Upper lobe of left lung (tissue), 6 donors: ENCODE data around the gene FHOD1. TPM values are rescaled to one million over a fixed set of nuclear protein-coding genes. Genes with fewer than 3 reads are reported as not detected.

Experiments used
- ATAC-seq, 2 donors: fragments of 200-7000 bp; cut with Tn5 transposase; one replicate each; pipeline ENCODE4 v1.9.1; 2022; ENCODE audit warnings: mild to moderate bottlenecking in 2 of 2, moderate library complexity in 2 of 2; ENCODE audit not compliant: low FRiP score in 2 of 2
- DNase-seq, 2 donors: peaks; one replicate each; pipeline ENCODE4 v3.0.0-alpha.2; 2019 to 2020
- H3K27ac ChIP-seq, 4 donors: fragments of 200-600 bp; sonication (generic); one replicate each; pipeline ENCODE4 v1.5.1; 2016 to 2019
- H3K27me3 ChIP-seq, 4 donors: fragments of 200-600 bp; sonication (generic); one replicate each; pipeline ENCODE4 v1.5.1; 2017 to 2019
- H3K36me3 ChIP-seq, 4 donors: fragments of 200-600 bp; sonication (generic); one replicate each; pipeline ENCODE4 v1.5.1; 2016 to 2019
- H3K4me1 ChIP-seq, 4 donors: fragments of 200-600 bp; sonication (generic); one replicate each; pipeline ENCODE4 v1.5.1; 2018 to 2019
- H3K4me3 ChIP-seq, 4 donors: fragments of 200-600 bp; sonication (generic); one replicate each; pipeline ENCODE4 v1.5.1; 2017 to 2019; ENCODE audit warnings: mild to moderate bottlenecking in 2 of 4, moderate library complexity in 1 of 4
- H3K9me3 ChIP-seq, 4 donors: fragments of 200-600 bp; sonication (generic); one replicate each; pipeline ENCODE4 v1.5.1; 2018 to 2019
- EP300 ChIP-seq, 4 donors: sonication (generic); formaldehyde crosslinking; IDR thresholded peaks; one replicate each; pipeline ENCODE4 v1.5.1; 2017; ENCODE audit warnings: antibody characterized with exemption in 4 of 4, control low read depth in 2 of 4
- POLR2A ChIP-seq, 4 donors: fragments of 450-650 bp; IDR thresholded peaks; one replicate each; pipeline ENCODE4 v1.5.1; 2016 to 2017; ENCODE audit warnings: antibody characterized with exemption in 4 of 4, mild to moderate bottlenecking in 2 of 4
- POLR2AphosphoS5 ChIP-seq, 2 donors: sonication (generic); formaldehyde crosslinking; IDR thresholded peaks; one replicate each; pipeline ENCODE4 v1.5.1; 2017; ENCODE audit warnings: antibody characterized with exemption in 2 of 2
- WGBS, 2 donors: methylation state at CpG; one replicate each; pipeline ENCODE4 v1.1.5; 2017 to 2018; 5-methylcytosine and 5-hydroxymethylcytosine counted together
- total RNA-seq, 6 donors: library from RNA; depleted of rRNA in 4 of 6; stranded (reverse); fragments of >200 nt in 4 of 6; gene quantifications; one replicate each; pipeline versions ENCODE4 v1.1.0 to v1.2.1, GENCODE V29; 2016 to 2021
- TF ChIP-seq, protein P1 (sequence below), 6 experiments: fragments of 450-650 bp in 4 of 6; fragments of 200-600 bp in 2 of 6; sonication (generic) in 2 of 6; IDR thresholded peaks; one replicate each; pipeline ENCODE4 v1.5.1; 2016 to 2019; ENCODE audit warnings: antibody characterized with exemption in 6 of 6
- donor health status: DM: no; HTN: no; CAD: no; lungs with moderate emphysema.
- donor health status: DM: no; HTN: yes; CAD: no; lungs with severe emphysema.

FHOD1 gene
- total RNA-seq, 6 donors from 2014 or later = 26.0 to 310 (median 91.0) TPM

- Histone ChIP-seq H3K4me1 (peaks cover 0 to 14% (median 8%) of the 10 kb centered on the region in 4 donors), H3K9me3 (no peaks in the 10 kb centered on the region), H3K4me3 (no peak overlapping the region), H3K36me3 (peaks cover 0 to 12% (median 0%) of the 10 kb centered on the region in 4 donors), H3K27me3 (no peaks in the 10 kb centered on the region), H3K27ac (no peak overlapping the region)
- DNase-seq (peak in 1 of 2 donors; percentile 66), ATAC-seq (no peak)
- WGBS, 2 donors = 92 to 93% methylated on average over 9 to 25 of the region's 25 CpGs
- TF ChIP-seq POLR2A (IDR thresholded peaks at IDR 0.05) (no peak), POLR2AphosphoS5 (IDR thresholded peaks at IDR 0.05) (no peak), EP300 (IDR thresholded peaks at IDR 0.05) (no peak)
- TF ChIP-seq, protein P1, sequence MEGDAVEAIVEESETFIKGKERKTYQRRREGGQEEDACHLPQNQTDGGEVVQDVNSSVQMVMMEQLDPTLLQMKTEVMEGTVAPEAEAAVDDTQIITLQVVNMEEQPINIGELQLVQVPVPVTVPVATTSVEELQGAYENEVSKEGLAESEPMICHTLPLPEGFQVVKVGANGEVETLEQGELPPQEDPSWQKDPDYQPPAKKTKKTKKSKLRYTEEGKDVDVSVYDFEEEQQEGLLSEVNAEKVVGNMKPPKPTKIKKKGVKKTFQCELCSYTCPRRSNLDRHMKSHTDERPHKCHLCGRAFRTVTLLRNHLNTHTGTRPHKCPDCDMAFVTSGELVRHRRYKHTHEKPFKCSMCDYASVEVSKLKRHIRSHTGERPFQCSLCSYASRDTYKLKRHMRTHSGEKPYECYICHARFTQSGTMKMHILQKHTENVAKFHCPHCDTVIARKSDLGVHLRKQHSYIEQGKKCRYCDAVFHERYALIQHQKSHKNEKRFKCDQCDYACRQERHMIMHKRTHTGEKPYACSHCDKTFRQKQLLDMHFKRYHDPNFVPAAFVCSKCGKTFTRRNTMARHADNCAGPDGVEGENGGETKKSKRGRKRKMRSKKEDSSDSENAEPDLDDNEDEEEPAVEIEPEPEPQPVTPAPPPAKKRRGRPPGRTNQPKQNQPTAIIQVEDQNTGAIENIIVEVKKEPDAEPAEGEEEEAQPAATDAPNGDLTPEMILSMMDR (IDR thresholded peaks at IDR 0.05) = no peak
These were observed 37.0 kb downstream of the FHOD1 start for GRCh38 chr16:67210069-67210937.

GRCh38 chr16:67209565-67209964 lies 37.7 kb downstream of the FHOD1 start:
- H3K36me3 ChIP-seq = peaks cover 0 to 16% (median under 1%) of the 10 kb centered on the region in 4 donors
- TF ChIP-seq, protein P1 (IDR thresholded peaks at IDR 0.05) = no peak
- TF ChIP-seq POLR2A (IDR thresholded peaks at IDR 0.05) (no peak), POLR2AphosphoS5 (IDR thresholded peaks at IDR 0.05) (no peak), EP300 (IDR thresholded peaks at IDR 0.05) (no peak)
- peaks cover 0 to 14% (median 4%) of the 10 kb centered on the region in 4 donors for H3K4me1 ChIP-seq
- H3K4me3 ChIP-seq = no peak overlapping the region
- no peaks in the 10 kb centered on the region for H3K9me3 ChIP-seq
- H3K27ac ChIP-seq = no peak overlapping the region
- no peak for DNase-seq
- no peaks in the 10 kb centered on the region for H3K27me3 ChIP-seq
- WGBS, 2 donors = 87% methylated on average over 8 of the region's 8 CpGs
- ATAC-seq = no peak

- TF ChIP-seq EP300 (IDR thresholded peaks at IDR 0.05) (no peak), POLR2AphosphoS5 (IDR thresholded peaks at IDR 0.05) (no peak), POLR2A (IDR thresholded peaks at IDR 0.05) (no peak)
- TF ChIP-seq, protein P1 (IDR thresholded peaks at IDR 0.05) = no peak
- WGBS, 2 donors = 90 to 95% methylated on average over 6 to 11 of the region's 11 CpGs
- DNase-seq (no peak), ATAC-seq (no peak)
- Histone ChIP-seq H3K9me3 (no peaks in the 10 kb centered on the region), H3K4me1 (peaks cover 0 to 11% (median 4%) of the 10 kb centered on the region in 4 donors), H3K27me3 (no peaks in the 10 kb centered on the region), H3K27ac (no peak overlapping the region), H3K4me3 (no peak overlapping the region), H3K36me3 (peaks cover 5 to 28% (median 13%) of the 10 kb centered on the region in 4 donors)
These were observed 39.0 kb downstream of the FHOD1 start for GRCh38 chr16:67208154-67208896.

DNA sequence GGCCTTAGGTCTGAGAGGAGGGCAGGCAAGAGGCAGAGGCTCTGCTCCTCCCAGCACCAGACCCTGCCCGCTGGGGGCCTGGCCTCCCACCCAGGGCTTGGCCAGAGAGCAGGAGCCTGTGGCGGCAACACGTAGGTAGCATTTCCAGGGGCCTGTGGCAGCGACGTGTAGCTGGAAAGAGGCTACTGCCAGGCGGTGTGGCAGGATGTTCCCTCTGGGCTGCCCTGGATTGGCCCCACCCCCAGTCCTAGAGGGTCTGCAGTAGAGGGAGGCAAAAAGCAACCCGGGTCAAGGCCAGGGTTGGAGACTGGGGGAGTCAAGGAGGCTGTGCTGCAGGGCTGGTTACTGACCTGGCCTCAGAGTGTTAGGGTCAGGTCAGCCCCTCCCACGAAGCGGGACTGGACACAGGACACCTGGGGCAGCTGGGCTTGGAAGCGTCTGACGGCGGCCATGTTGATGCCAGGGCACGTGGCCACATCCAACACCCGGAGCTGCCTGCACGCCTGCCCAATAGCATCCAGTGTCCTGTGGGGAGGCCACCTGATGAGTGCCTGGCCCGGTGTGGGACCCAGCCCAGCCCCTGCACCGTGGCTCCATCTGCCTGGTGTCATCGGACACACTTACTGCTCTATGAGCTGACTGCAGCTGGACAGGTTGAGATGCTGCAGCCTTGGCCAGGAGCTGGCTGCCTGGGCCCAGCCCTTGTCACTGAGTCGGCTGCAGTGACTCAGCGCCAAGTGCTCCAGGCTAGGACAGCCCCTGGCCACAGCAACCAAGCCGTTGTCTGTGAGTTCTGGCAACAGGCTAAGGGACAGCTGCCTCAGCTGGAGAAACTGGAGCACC lies 39.8 kb downstream of the FHOD1 start:
- no peak for ATAC-seq
- H3K27ac ChIP-seq = peak overlapping the region in 1 of 4 donors; percentile 27
- peaks cover 0 to 6% (median 4%) of the 10 kb centered on the region in 4 donors for H3K4me1 ChIP-seq

More for the DNA sequence above, 39.8 kb downstream of the FHOD1 start:
- TF ChIP-seq EP300 (IDR thresholded peaks at IDR 0.05) (no peak), POLR2AphosphoS5 (IDR thresholded peaks at IDR 0.05) (no peak), POLR2A (IDR thresholded peaks at IDR 0.05) (no peak)
- TF ChIP-seq, protein P1 (IDR thresholded peaks at IDR 0.05) = no peak
- Histone ChIP-seq H3K36me3 (peaks cover 10 to 37% (median 21%) of the 10 kb centered on the region in 4 donors), H3K4me3 (no peak overlapping the region), H3K9me3 (no peaks in the 10 kb centered on the region), H3K27me3 (no peaks in the 10 kb centered on the region)
- peak in 1 of 2 donors; percentile 75 for DNase-seq
- WGBS, 2 donors = 70 to 80% methylated on average over 2 to 21 of the region's 21 CpGs
